Mucosa of descending colon (tissue), 3 donors: Measurements from ENCODE around the gene SYK. TPM values are rescaled to one million over a fixed set of nuclear protein-coding genes. Genes with fewer than 3 reads are reported as not detected.

Source experiments
- ATAC-seq: fragments of 200-7000 bp; cut with Tn5 transposase; one replicate; pipeline ENCODE4 v1.9.1; 2020; ENCODE audit warnings: mild to moderate bottlenecking, moderate library complexity
- DNase-seq, 3 donors: peaks; one replicate each; pipeline ENCODE4 v3.0.0-alpha.2; 2020
- H3K36me3 ChIP-seq: fragments of 200-600 bp; one replicate; pipeline ENCODE4 v1.8.0; 2021; ENCODE audit warnings: low read depth, mild to moderate bottlenecking
- H3K4me1 ChIP-seq: fragments of 200-600 bp; one replicate; pipeline ENCODE4 v1.8.0; 2021; ENCODE audit warnings: low read depth, mild to moderate bottlenecking
- H3K4me3 ChIP-seq: fragments of 200-600 bp; one replicate; pipeline ENCODE4 v1.8.0; 2021; ENCODE audit warnings: mild to moderate bottlenecking
- H3K9me3 ChIP-seq: fragments of 200-600 bp; one replicate; pipeline ENCODE4 v1.8.0; 2021; ENCODE audit warnings: mild to moderate bottlenecking
- CTCF ChIP-seq: fragments of 200-600 bp; IDR thresholded peaks from one replicate; pipeline ENCODE4 v1.8.0; 2022; ENCODE audit warnings: antibody characterized with exemption, mild to moderate bottlenecking
- intact Hi-C, 2 donors: fragments of 100-400 bp; cut with DNase I in 1 of 2; cut with micrococcal nuclease in 1 of 2; formaldehyde crosslinking; loops; one replicate each; pipeline versions ENCODE4 v1.11.0 to v1.11.1; 2022; cut with DNase I, micrococcal nuclease
- total RNA-seq, 3 donors: library from RNA; stranded (reverse); fragmentation: NEBNext Ultra II Directional in 2 of 3; extraction: Animal tissue kit (Norgen Biotek cat#: 25700) in 2 of 3; gene quantifications; one replicate each; pipeline versions ENCODE4 v1.2.1 to v1.2.4, GENCODE V29; 2021 to 2023
- donor health status: DM: no; HTN: no; CAD: no; lungs with moderate emphysema.
- donor health status: DM: no; HTN: no; CAD: no.
- donor health status: DM: no; HTN: yes; CAD: no.

The SYK gene
- total RNA-seq, 3 donors from 2014 or later, result 29.0 to 59.5 (median 43.4) TPM

GRCh38 chr9:90867101-90867500, 65.5 kb downstream of the SYK start:
- Histone ChIP-seq H3K9me3 (no peaks in the 10 kb centered on the region), H3K36me3 (no peaks in the 10 kb centered on the region), H3K4me3 (no peak overlapping the region), H3K4me1 (no peaks in the 10 kb centered on the region)
- intact Hi-C loops, result loop anchor here (10.0 kb wide), 2 partner anchors 722 to 1282 kb away; no protein-coding TSS in a partner anchor
- ATAC-seq (no peak), DNase-seq (no peak)
- TF ChIP-seq CTCF, result no peak

GRCh38 chr9:90868555-90868954, 66.9 kb downstream of the SYK start:
- Histone ChIP-seq H3K4me1 (no peaks in the 10 kb centered on the region), H3K4me3 (no peak overlapping the region), H3K36me3 (no peaks in the 10 kb centered on the region), H3K9me3 (no peaks in the 10 kb centered on the region)
- intact Hi-C loops, result loop anchor here (10.0 kb wide), 2 partner anchors 724 to 1284 kb away; no protein-coding TSS in a partner anchor
- ATAC-seq (no peak), DNase-seq (no peak)
- TF ChIP-seq CTCF, result no peak

DNA sequence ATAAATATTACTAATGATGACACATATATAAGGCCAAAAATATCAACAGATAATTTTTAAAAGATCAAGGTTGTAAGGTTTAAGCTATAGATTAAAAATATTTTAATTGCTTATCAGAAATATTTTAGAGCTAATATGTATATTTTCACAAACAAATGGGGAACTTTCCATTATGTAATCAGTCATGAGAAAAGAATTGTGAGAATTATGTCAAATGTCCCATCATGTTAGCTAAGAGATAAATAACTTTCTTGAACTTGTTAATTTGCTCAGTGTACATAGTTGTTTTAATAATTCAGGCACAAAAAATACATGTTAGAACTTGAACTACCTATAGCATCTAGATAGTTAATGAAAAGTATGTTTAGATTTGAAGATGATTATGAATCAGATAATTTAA, 67.7 kb downstream of the SYK start:
- intact Hi-C loops, result loop anchor here (10.0 kb wide), 2 partner anchors 725 to 1285 kb away; no protein-coding TSS in a partner anchor
- ATAC-seq, result no peak

DNA sequence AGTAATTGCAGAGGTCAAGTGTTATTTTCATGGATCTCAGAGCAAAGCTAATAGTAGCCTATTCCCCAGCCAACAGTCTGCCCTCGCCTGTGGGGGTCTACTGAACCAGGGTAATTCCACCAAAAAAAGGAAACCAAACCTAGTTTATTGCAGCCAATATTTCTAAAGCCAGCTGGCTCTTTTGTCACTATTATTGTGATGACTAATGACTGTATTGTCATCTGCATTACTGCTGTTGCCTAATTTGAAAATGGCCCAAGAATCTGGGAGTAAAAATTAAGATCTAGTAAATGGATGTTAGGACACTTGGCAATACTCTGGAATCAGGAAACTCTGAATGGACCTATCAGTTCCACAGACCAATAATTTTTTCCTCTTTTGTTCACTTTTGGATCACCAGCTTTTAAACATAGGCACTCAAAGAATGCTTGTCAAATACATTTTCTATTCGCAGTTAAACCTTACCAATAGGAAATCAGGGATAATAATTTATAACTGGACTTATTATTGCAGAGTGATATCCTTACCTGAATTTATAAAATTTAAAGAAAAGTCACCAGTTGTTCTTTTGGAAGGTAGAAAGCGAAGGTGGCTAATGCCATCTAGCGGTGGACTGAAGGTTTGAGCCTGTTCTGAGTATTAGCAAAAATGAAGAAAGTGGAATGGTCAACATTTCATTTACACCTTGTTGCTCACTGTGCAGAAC, 69.2 kb downstream of the SYK start:
- peak; percentile 51 for ATAC-seq
- intact Hi-C loops, result loop anchor here in 1 of 2 donors (10.0 kb wide), 1 partner anchor 96 kb away; no protein-coding TSS in a partner anchor
- H3K4me3 ChIP-seq, result no peak overlapping the region
- no peaks in the 10 kb centered on the region for H3K9me3 ChIP-seq
- TF ChIP-seq CTCF, result peak; percentile 75
- H3K36me3 ChIP-seq, result no peaks in the 10 kb centered on the region
- H3K4me1 ChIP-seq, result no peaks in the 10 kb centered on the region
- peak in 1 of 3 donors; percentile 60 for DNase-seq

More for the DNA sequence above, 67.7 kb downstream of the SYK start:
- Histone ChIP-seq H3K9me3 (no peaks in the 10 kb centered on the region), H3K36me3 (no peaks in the 10 kb centered on the region), H3K4me1 (no peaks in the 10 kb centered on the region), H3K4me3 (no peak overlapping the region)
- DNase-seq, result no peak
- no peak for TF ChIP-seq CTCF

DNA sequence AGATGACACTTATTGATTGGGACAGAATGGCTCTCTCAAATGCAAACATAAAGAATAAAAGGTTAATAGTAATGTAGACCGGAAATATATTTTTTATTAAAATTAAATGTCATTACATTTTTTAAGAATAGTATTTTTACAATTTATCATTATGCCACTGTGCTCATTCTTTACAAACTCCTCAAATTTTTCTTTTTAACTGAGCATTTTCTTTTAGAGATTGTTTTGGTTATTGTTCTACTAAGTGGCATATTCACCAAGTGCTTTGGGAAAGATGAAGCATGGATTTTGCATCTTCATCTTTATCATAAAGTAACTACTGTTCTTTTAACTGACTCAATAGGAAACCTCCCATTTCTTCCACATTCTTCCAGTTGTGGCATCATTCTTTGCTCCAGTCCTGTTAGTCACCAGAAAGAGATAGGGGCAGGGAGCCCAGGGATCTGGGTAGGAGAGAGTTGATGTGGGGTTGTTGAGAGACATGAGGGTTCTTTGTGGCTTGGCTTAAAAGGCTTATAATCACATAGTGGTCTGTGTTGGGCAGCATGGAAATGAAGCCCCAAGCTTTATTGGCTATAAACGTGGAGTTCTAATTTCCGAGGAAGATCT, 69.8 kb downstream of the SYK start:
- no peaks in the 10 kb centered on the region for H3K4me1 ChIP-seq
- H3K36me3 ChIP-seq, result no peaks in the 10 kb centered on the region
- no peak overlapping the region for H3K4me3 ChIP-seq
- TF ChIP-seq CTCF, result peak; percentile 6
- DNase-seq, result no peak
- no peaks in the 10 kb centered on the region for H3K9me3 ChIP-seq
- intact Hi-C loops, result loop anchor here in 1 of 2 donors (10.0 kb wide), 1 partner anchor 97 kb away; no protein-coding TSS in a partner anchor
- no peak for ATAC-seq
